D341Med (cell line): ENCODE data around the gene DBN1.

Experiments
- DNase-seq: peaks from one replicate; pipeline ENCODE4 v3.0.0; 2012; ENCODE audit warnings: low spot score

DBN1 gene

DNA sequence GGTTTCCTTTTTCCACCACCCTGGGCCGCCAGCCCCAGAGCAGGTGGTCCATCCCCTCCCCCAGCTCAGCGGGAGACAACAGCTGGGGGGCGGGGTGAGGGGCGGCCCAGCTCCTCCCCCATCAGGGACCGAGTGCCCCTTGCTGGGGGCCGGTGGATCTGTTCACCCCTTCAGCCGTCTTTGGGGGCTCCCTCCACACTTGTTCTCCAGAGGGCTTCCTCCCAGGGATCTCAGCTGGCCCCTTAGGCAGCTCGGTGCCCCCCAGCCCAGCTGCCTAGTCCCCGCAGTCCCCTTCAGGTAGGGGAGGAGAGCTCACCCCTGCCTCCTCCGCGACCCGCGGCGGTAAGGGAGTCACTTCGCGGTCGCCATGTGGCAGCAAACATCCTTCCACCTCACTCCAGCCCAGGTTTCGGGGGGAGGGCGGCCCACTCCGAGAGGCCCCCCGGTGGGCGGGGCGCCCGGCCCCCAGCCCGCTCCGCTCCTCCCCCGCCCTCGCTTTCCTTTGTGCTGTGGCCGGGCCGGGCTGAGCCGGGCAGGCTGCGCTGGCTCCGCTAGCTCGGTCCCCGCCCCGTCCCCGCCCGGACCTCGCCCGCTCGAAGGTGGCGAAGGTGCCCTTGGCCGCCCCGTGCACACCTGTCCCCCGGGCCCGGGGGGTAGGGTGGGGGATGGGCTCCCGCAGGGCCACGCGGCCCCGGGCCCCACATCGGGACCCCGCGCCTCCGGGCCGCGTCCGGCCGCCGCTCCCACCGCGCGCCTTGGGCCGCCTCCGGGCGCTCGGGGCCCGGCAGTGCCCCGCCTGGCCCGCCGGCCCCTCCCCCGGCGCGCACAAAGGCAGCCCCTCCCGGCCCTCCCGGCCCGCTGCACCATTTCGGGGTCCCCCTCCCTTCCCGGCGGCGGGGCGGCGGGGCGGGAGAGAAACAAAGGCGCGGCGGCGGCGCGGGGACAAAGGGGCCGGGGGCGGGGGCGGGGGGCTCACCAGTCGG lies 683 bp downstream of the DBN1 start:
- DNase-seq, result peak; percentile 87

DNA sequence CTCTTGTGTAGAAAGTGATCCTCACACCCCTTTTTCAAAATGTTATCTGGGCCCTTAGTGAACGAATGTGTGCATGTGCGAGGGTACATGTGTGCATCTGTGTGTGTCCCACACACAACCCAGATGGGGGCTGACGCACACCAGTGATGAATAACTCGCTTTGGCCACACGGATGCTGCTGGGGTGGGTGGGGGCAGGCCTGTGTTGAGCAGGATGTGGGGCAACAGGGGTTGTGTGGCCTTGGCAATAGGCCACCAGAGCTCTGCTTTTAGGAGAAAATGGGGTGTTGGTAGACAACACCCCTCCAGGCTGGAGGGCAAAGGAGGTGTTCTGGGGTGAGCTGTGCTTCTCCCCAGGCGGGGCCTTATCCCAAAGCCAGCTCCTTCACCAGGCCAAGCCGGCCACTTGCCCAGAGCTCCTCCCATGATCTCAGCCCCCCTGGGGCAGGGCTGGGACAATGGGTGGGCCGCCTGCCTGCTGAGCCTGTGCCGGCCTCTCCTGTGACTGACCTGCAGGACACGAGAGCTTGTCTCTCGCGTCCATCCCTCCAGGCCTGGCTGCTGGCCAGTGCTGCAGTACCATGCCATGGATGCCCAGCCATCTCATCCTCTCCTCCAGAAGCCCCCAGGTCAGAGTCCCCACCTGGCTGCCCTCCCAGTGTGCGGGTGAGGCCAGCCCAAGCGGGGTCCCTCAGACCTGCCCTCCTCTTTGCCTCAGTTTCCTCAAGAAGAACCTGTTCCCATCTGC lies 1.7 kb downstream of the DBN1 start:
- DNase-seq, result no peak

DNA sequence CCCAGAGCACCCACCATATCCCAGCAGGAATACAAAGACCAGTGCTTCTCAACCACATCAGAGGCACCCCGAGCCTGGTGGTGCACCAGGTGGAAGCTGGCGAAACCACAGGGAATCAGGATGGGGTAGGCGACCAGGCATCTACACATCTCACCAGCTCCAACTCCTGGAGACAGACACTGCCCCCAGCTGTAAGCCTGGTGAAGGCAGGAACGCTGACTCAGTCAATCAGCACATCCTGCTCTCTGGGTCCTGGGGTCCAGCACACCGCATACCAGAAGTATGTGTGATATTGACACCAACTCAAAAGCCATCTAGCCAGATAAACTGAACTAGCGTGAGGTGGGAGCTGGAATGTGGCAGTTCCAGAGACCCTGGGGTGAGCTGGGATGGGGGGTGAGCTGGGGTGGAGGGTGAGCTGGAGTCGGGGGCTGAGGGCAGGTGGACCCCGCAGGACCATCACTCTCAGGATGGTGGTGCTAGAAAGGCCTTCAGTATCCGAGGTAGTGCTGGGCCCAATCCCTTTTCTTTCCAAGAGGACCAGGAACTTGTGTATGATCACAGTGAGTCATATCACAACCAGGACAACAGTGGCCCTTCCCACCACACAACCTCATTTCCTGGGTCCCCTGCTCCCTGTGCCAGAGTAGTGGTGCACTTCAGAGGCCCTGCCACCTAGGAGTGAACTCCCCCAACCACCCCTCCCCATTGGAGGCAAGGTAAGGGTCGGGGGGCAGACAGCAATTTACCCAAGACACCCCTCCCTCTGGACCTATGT lies 2.5 kb downstream of the DBN1 start:
- no peak for DNase-seq

DNA sequence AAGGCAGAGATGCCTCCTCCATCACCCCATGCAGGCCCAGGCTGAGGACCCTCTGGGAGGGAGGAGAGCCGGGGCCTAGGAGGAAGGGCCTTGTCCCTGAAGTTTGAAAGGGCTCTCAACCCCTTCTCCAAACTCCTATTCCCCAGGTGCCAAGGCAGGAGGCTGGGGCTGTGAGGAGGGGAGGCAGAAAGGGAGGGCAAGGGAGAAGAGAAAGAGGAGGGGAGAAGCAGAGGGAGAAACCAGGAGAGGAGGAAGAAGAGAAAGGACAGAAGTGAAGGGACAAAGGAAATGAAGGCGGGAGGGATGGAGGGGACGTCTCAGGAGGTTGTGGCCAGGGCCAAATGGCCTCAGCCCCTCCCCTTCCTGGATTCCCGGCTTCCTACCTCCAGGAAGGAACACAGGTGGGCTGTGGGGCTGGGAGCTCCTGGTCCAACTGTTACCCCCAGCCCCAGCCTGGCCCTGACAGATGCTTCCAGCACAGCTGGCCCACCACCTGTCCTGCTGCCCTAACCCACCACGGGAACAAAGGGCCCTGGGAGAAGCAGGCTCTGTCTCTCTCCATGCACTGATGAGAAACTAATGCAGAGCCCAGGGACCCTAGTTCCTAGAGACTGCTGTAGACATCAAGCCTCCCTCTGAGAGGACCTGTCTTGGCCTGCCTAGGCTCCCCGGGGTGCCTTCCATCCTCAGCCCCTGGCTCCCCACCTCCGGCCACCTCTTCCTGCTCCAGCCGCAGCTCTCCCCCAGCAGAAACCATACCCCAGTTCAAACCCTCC lies 3.5 kb downstream of the DBN1 start:
- DNase-seq, result no peak

DNA sequence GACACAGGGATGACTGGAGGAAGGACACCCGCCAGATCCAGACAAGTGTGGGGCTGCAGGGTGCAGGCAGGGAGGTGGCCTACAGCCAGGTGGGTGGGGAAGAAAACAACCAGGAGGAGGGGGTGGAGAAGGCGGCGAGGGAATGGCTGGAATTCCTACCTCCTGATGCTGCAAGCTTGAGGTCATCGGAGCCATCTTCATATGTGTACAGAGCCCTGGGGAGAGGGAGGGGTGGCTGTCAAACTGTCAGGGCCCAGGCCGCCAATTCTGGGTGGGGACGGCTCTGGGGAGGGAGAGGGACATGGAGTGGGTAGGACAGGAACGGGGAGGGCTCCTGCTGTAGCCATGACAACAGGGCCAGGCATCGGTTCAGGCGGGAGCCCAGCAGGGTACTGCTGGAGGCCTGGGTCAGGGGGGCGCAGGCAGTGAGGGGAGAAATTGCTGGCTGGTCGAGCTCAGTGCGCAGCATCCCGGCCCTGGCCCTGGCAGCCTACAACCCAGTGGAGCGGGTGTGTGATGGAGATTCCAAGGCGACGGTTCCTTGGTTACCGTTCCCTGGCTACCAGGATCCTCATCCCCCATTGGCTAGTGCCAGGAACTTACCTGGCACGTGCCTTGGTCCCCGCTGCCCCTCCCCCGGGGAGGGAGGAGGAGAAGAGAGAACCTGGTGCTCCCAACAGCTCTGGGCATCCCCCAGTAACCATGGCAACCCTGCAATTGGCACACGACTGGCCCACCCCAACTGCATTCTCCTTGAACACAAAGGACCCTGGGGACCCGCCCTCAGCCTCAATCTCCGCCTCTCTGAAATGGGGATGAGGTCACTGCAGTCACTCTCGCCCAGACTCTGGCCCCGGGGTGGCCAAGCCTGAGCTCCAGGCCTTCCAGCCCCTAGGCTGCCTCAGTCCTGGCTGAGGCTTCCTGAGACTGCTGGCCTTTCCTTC lies 4.5 kb downstream of the DBN1 start:
- DNase-seq, result no peak

DNA sequence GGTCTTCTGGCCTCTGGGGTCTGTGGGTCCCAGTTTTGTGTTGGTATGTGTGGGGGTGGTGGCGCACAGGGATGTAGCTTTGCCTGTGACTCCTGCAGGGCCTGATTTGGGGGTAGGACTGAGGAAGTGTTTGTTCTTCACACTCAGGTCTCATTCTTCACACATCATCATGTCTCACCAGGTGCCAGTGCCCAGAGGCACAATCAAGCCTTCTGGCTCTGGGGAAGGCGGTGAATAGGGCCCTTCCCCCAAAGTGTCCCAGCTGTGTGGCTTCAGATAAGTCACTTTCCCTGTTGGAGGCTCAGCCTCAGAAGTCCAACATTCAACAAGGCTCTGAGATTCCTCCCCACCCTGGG lies 5.1 kb downstream of the DBN1 start:
- no peak for DNase-seq

DNA sequence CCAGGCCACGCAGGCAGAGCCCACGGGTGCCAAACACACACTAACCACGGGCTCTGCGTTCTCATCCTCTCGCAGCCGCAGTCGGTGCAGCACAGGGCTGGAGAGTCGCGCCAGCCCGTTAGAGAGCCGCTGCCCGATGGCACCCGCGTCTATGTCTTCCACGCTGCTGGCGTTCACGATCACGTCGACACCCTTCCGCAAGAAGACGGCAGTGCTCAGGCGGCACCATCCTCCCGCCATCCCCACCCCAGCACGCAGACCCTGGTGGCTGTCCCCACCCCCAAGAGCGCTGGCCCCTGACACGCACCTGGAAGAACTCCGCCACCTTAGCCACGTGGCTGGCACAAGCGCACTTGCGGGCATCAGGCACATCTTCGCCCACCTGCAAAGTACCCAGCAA lies 6.0 kb downstream of the DBN1 start:
- no peak for DNase-seq

DNA sequence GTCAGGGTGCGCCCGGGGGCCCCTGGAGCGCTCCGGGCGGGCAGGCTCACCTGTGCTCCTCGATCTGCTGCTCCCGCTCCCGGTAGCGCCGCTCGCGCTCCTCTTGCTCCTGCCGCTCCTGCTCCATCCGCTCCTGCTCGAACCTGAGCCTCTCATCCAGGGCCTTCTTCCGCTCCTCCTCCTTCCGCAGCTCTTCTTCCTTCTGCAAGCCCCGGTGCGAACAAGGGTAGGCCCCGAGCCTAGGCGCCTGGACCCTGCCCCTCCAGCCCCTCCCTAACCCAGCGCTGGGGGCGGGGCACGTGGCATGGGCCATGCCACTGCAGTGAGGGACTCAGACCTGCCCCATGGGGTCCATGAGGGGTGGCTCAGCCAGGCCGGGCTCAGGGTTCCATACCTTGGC lies 6.6 kb downstream of the DBN1 start:
- DNase-seq, result no peak

DNA sequence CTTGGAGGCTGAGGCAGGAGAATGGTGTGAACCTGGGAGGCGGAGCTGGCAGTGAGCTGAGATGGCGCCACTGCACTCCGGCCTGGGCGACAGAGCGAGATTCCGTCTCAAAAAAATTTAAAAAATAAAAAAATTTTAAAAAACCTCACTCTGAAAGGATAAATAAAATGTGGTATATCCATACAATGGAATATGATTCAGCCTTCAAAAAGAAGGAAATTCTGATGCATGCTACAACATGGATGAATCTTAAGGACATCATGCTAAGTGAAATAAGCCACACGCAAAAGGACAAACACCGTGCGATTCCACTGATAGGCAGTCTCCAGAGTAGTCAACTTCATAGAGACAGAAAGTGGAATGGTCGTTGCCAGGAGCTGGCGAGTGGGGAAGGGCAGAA lies 8.4 kb downstream of the DBN1 start:
- no peak for DNase-seq

DNA sequence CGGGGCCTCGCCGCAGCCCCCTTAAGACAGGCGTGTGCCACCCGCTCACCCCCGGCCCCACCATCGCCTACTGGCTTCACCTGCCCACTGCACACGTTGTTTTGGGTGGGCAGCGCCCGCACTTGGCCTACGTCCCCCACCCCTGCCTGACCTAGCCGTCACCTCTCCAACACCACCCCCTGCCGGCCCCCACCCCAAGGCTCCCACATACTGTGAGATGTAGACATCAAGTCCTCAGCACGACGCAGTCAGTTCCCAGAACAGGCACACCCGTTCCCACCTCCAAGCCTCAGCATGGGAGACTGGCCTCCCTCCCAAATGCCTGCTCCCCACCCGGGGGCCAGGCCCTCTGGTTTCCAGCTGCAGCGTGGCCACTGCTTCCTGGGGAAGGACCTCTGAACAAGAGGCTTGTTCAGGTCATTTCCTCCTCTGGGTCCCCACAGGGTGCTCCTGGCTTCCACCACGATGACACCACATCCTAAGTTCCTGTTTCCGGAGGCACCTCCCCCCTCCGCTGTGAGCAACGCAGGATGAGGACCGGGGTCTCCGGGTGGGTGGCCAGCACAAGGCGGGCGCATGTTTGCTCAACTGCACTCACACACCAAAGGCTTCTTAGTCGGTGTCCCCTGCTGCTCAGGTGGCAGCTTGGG lies 11.3 kb downstream of the DBN1 start:
- DNase-seq, result no peak

DNA sequence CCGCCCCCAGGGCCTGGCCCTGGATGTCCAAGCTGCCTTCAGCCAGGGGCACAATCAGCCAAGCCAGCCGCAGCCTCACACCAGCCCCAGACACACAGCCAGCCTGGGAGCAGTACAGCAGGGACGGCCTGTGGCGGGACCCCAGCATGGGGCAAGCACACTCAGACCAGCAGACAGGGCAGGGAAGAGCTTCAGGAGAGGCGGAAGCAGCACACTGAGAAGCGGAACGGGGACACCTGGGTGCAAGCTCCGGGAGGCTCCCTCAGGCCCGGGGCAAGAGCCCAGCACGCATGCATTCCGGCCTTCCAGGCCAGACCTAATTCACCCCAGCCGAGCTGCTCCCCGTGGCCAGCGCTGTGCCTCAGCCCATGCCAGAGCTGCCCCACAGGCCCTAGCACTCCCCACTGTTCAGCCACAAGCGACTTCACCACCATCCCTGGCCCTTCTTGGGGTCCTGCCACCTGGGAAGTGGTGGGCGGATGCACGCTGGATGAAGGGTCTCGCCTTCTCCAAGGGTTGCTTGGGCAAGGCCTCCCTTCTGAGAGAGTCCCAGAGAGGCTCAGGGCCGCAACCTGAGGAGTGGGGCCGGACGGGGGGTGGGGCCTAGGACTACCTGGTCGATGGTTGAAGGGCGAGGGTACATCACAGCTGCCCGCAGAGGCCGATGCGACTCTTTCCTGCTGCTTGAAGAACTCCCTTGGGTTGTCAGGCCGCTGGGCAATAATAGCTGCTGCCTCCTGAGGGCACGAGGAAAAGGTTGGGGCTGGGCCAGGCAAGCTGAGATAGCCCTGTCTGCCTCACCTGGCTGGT lies 13.4 kb downstream of the DBN1 start:
- no peak for DNase-seq

DNA sequence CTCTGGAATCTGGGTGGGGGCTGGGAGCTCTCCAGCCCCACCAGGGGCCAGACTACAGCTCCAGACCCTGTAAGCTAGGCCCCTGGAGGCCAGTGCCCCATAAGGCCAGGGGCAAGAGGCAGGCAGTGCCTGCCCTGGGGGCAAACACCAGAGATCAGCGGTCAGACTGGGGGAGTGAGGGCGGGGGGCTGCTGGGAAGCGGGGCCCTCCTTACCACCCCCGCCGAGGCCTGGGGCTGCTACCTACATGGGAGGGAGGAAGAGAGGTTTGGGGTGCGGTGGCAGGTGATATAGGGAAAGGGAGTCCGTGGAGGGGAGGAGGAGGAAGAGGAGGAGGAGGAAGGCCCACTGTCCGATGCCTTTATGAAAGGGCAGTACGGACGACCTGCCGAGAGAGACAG lies 14.1 kb downstream of the DBN1 start:
- DNase-seq, result no peak

DNA sequence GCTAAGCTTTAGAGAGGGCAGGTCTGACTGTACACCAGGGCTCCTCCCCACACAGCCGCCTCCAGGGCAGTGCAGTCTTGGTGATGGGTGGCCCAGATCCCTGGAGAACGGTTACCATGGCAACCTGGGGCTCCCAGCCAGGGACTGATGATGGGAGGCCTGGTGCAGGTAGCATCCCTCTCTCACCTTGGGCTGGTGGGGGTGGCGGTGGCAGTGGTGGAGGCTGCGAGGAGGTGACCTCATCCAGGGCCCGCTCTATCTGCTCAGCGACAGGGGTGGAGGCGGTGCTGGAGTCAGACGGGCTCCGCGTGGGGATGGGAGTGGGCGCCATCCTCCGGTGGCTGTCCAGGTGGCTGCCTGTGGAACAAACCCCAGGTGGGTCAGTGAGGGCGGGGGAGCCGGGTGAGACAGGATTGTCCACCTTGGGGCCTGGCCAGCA lies 14.5 kb downstream of the DBN1 start:
- DNase-seq, result no peak

DNA sequence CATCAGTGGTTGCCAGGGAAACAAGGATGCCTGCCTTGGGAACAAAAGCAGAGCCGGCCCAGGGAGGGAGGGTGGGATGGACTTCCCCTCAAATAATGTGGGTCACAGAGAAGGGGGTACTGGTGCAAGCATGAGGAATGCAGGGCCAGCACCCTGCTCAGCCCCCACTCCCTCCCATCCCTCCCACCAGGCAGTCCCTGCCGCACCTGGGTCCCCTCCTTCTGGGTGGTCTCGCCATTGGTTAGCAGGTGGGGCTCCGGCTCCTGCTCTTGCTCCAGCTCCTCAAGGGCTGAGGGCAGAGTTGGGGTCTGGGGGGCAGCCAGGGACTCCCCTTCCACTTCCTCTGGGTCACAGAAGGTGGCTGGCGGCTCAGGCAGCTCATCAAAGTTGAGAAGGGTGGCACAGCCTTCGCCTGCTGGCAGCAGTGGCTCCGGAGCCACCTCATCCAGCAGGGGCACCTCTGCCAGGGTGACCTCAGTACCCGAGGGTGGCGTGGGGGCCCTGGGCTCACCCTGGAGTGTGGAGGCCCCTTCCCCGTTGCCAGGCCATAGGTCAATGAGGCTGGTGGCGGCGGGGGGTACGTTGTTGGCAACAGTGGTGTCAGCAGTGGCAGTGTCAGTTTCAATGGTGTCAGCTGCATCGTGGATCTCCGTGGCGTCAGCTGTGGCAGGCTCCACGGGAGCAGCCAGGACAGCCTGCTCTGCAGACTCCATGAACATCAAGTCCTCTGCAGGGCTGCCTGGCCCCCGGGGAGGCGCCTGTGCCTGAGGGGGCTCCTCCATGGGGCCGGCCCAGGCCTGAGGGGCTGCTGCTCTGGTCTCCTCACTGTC lies 15.4 kb downstream of the DBN1 start:
- no peak for DNase-seq

DNA sequence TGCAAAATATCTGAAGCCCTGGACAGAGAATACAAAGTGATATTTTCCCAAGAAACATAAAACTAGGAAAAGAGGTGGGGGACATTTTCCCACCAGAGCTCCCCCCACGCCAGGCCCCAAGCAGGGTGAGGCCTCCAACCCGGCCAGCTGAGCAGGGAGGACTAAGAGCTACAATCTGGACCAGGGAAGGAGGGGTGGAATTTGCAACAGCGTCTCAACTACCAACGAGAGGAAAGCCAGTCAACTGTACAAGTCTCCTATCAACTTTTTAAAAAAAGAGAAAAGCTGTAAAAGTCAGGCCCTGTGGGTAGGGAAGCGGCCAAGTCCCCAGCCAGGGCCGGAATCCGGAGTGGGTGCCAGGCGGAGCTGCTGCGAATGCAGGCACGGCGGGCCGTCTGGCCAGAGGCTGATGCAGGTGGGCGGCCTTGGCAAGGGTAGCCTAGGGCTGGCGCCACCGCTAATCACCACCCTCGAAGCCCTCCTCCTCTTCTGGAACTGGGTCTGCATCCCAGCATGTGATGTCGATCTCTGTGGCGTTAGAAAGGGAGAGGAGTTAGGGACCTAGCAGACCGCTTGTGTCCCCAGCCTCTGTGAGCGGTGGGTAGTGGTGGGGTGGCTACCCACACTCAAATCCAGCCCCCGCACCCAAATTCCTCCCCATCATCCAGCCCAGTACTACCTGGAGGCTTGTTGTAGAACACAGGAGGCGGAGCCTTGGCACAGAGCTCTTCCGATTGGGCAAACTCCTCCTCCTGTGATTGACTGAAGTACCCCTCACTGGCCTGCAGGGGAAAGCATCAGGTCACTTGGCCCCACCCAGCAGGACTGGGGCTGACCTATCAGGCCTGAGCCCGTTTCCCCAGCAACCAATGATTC lies 16.2 kb downstream of the DBN1 start:
- peak; percentile 88 for DNase-seq

DNA sequence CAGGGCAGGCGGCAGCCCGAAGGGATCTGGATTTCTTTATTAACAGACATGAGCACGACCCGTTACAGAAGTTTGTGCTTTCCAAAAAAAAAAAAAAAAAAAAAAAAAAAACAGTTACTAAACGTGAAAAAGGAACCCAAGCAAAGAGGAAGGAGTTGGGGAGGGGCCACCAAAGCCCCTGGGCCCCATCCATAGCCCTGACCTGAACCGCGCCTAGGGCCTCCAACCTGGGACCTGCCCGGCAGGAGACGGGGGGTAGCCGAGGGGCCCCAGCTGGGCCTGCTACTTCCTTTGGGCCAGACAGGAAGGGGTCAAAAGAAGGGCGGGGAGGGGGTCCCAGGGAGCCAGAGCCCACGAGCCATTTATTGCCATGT lies 16.9 kb downstream of the DBN1 start:
- DNase-seq, result no peak
